Mucosa of rectum (tissue), 2 donors: ENCODE data around the gene SLC5A6.

Source experiments
- H3K27ac ChIP-seq, 2 donors: one replicate each; pipeline ENCODE4 v1.7.0; 2013; ENCODE audit warnings: inconsistent platforms in 2 of 2, low read depth in 2 of 2, low read length in 2 of 2
- H3K27me3 ChIP-seq, 2 donors: one replicate each; pipeline ENCODE4 v1.7.0; 2013; ENCODE audit warnings: low read length in 2 of 2; ENCODE audit not compliant: control insufficient read depth in 2 of 2, insufficient read depth in 2 of 2
- H3K36me3 ChIP-seq, 2 donors: one replicate each; pipeline ENCODE4 v1.7.0; 2013; ENCODE audit warnings: low read length in 2 of 2; ENCODE audit not compliant: control insufficient read depth in 2 of 2, insufficient read depth in 2 of 2
- H3K4me1 ChIP-seq, 2 donors: one replicate each; pipeline ENCODE4 v1.7.0; 2013; ENCODE audit warnings: low read length in 2 of 2, mild to moderate bottlenecking in 1 of 2; ENCODE audit not compliant: control insufficient read depth in 2 of 2, insufficient read depth in 2 of 2
- H3K4me3 ChIP-seq, 2 donors: one replicate each; pipeline ENCODE4 v1.7.0; 2013; ENCODE audit warnings: low read length in 2 of 2
- H3K9ac ChIP-seq, 2 donors: one replicate each; pipeline ENCODE4 v1.7.0; 2013; ENCODE audit warnings: low read length in 2 of 2, low read depth in 1 of 2, mild to moderate bottlenecking in 1 of 2
- H3K9me3 ChIP-seq, 2 donors: one replicate each; pipeline ENCODE4 v1.7.0; 2013; ENCODE audit warnings: low read length in 2 of 2; ENCODE audit not compliant: control insufficient read depth in 2 of 2
- donor health status: healthy.
- donor health status: Normal muscosa, but diverticular disease.

The SLC5A6 gene

GRCh38 chr2:27159271-27159670 is 52.8 kb downstream of the SLC5A6 start:
- Histone ChIP-seq H3K9me3 (no peaks in the 10 kb centered on the region), H3K4me1 (no peaks in the 10 kb centered on the region), H3K9ac (no peak overlapping the region), H3K27me3 (no peaks in the 10 kb centered on the region), H3K36me3 (no peaks in the 10 kb centered on the region), H3K4me3 (no peak overlapping the region), H3K27ac (no peak overlapping the region)

GRCh38 chr2:27158468-27158867 is 53.6 kb downstream of the SLC5A6 start:
- no peak overlapping the region for H3K27ac ChIP-seq
- H3K4me3 ChIP-seq, result no peak overlapping the region
- no peaks in the 10 kb centered on the region for H3K4me1 ChIP-seq
- no peaks in the 10 kb centered on the region for H3K9me3 ChIP-seq
- H3K9ac ChIP-seq, result no peak overlapping the region
- no peaks in the 10 kb centered on the region for H3K36me3 ChIP-seq
- H3K27me3 ChIP-seq, result no peaks in the 10 kb centered on the region

GRCh38 chr2:27155069-27155520 is 57.0 kb downstream of the SLC5A6 start:
- Histone ChIP-seq H3K27ac (no peak overlapping the region), H3K9me3 (no peaks in the 10 kb centered on the region), H3K27me3 (no peaks in the 10 kb centered on the region), H3K4me3 (no peak overlapping the region), H3K36me3 (no peaks in the 10 kb centered on the region), H3K9ac (no peak overlapping the region), H3K4me1 (no peaks in the 10 kb centered on the region)

- no peak overlapping the region for H3K4me3 ChIP-seq
- H3K27me3 ChIP-seq, result no peaks in the 10 kb centered on the region
- H3K36me3 ChIP-seq, result no peaks in the 10 kb centered on the region
- no peak overlapping the region for H3K27ac ChIP-seq
- no peaks in the 10 kb centered on the region for H3K9me3 ChIP-seq
- H3K4me1 ChIP-seq, result no peaks in the 10 kb centered on the region
- H3K9ac ChIP-seq, result no peak overlapping the region
Observed at GRCh38 chr2:27154488-27154887, 57.6 kb downstream of the SLC5A6 start.

- H3K36me3 ChIP-seq, result no peaks in the 10 kb centered on the region
- no peak overlapping the region for H3K9ac ChIP-seq
- H3K27ac ChIP-seq, result no peak overlapping the region
- H3K4me1 ChIP-seq, result no peaks in the 10 kb centered on the region
- no peaks in the 10 kb centered on the region for H3K9me3 ChIP-seq
- no peaks in the 10 kb centered on the region for H3K27me3 ChIP-seq
- H3K4me3 ChIP-seq, result no peak overlapping the region
Observed at GRCh38 chr2:27152796-27153464, 59.1 kb downstream of the SLC5A6 start.

GRCh38 chr2:27152102-27152795 is 59.8 kb downstream of the SLC5A6 start:
- no peak overlapping the region for H3K27ac ChIP-seq
- no peak overlapping the region for H3K4me3 ChIP-seq
- H3K36me3 ChIP-seq, result no peaks in the 10 kb centered on the region
- no peak overlapping the region for H3K9ac ChIP-seq
- no peaks in the 10 kb centered on the region for H3K27me3 ChIP-seq
- H3K9me3 ChIP-seq, result no peaks in the 10 kb centered on the region
- no peaks in the 10 kb centered on the region for H3K4me1 ChIP-seq

- Histone ChIP-seq H3K4me1 (no peaks in the 10 kb centered on the region), H3K4me3 (no peak overlapping the region), H3K9ac (no peak overlapping the region), H3K27me3 (no peaks in the 10 kb centered on the region), H3K9me3 (no peaks in the 10 kb centered on the region), H3K27ac (no peak overlapping the region), H3K36me3 (no peaks in the 10 kb centered on the region)
Observed at GRCh38 chr2:27150639-27151230, 61.3 kb downstream of the SLC5A6 start.
